ENCODE measurements around the gene GRIA2. TPM values are rescaled to one million over a fixed set of nuclear protein-coding genes. Genes with fewer than 3 reads are reported as not detected.

GRIA2 gene
- total and polyA plus RNA-seq, 2 donors (not counting 3 experiments of a cell fraction or from before 2014, with no cell fraction given) = not detected

DNA sequence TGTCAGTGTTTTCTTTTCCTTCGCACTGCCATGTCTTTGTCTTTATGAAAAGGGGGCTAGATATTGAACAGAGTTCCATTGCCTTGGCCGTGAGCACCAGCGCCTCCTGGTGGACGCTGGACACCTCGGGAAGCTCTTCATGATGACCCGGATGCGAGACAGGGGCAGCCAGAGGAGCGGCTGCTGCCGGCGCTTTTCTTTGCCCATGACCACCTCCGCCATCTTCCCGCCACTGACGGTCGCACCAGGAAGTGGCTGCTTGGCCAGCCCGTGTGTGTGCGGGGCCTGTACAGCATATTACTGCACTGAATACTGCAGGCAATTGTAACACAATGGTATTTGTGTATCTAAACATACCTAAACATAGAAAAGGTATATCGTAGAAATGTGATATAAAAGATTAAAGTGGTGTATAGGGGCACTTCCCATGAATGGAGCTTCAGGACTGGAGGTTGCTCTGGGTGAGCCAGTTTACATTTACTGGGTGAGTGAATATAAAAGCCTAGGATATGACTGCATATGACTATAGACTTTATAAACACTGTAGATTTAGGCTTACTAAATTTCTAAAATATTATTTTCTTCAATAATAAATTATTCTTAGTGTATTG, 15.8 kb upstream of the GRIA2 start:
- H3K27me3 ChIP-seq (ENCODE audit: control insufficient read depth in 2 of 2, insufficient read depth in 2 of 2, low read length in 2 of 2) = no peaks in the 10 kb centered on the region
- DNase-seq (ENCODE audit: low read depth, low spot score) (no peak), FAIRE-seq (no peak)
- H3K4me3 ChIP-seq (replicated peaks in 1 of 3; ENCODE audit: insufficient read depth in 1 of 3, low read depth in 1 of 3, low read length in 3 of 3) = no peak overlapping the region
- POLR2A ChIA-PET = interaction anchor here (0.7 kb wide), 1 partner anchor 18 kb away, joined by 3 read pairs; no protein-coding TSS in a partner anchor
- CTCF ChIA-PET = interaction anchor here (0.6 to 2.0 kb wide), 6 partner anchors 9 to 1036 kb away, joined by 3 to 36 read pairs (median 3); no protein-coding TSS in a partner anchor
- no peak overlapping the region for H3K4me2 ChIP-seq (ENCODE audit: insufficient read depth, low read length)
- intact Hi-C loops (cut with micrococcal nuclease) (loop anchor here (1.0 to 5.0 kb wide), 3 partner anchors 232 to 1037 kb away; partner anchors contain the start of gene PDGFC), dilution Hi-C loops (cut with MboI; ENCODE audit: extremely low pct_ligation_motif_present, low sequenced_read_pairs) (no loop called here)
- no TSS peak for BruUV-seq (replicated peaks)
- no peaks in the 10 kb centered on the region for H3K36me3 ChIP-seq (ENCODE audit: control insufficient read depth in 2 of 2, extremely low read depth in 1 of 2, insufficient read depth in 2 of 2, low read length in 2 of 2)
- no peaks in the 10 kb centered on the region for H4K20me1 ChIP-seq (replicated peaks; ENCODE audit: control insufficient read depth, extremely low read depth, insufficient read depth, low read length)
- H3K9me3 ChIP-seq (replicated peaks; ENCODE audit: control insufficient read depth, insufficient read depth, low read length) = no peaks in the 10 kb centered on the region
- H3K9me1 ChIP-seq (replicated peaks; ENCODE audit: control insufficient read depth, extremely low read depth, insufficient read depth, low read length) = no peaks in the 10 kb centered on the region
- H3K9ac ChIP-seq (replicated peaks; ENCODE audit: extremely low read depth, insufficient read depth, low read length) = no peak overlapping the region
- no peaks in the 10 kb centered on the region for H3K79me2 ChIP-seq (ENCODE audit: control insufficient read depth, insufficient read depth, low read length)
- no peak overlapping the region for H2AFZ ChIP-seq (ENCODE audit: low read depth, low read length)
- H3K27ac ChIP-seq (ENCODE audit: insufficient read depth, low read depth, low read length) = no peak overlapping the region
- H3K4me1 ChIP-seq (ENCODE audit: control insufficient read depth, extremely low read depth, insufficient read depth, low read length) = no peaks in the 10 kb centered on the region
- TF ChIP-seq POLR2AphosphoS5 (IDR thresholded peaks at IDR 0.05; ENCODE audit: insufficient read depth, low read depth, low read length) (no peak), MYC (IDR thresholded peaks at IDR 0.05; ENCODE audit: low read depth, low read length) (no peak), FOS (IDR thresholded peaks at IDR 0.05; ENCODE audit: borderline replicate concordance, insufficient read depth, low read length) (no peak), POLR2A (IDR thresholded peaks at IDR 0.05; ENCODE audit: low read depth, low read length) (no peak)
- TF ChIP-seq, protein P1, sequence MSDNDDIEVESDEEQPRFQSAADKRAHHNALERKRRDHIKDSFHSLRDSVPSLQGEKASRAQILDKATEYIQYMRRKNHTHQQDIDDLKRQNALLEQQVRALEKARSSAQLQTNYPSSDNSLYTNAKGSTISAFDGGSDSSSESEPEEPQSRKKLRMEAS (IDR thresholded peaks at IDR 0.05; ENCODE audit: insufficient read depth, insufficient read length) = no peak
- TF ChIP-seq, protein P2, sequence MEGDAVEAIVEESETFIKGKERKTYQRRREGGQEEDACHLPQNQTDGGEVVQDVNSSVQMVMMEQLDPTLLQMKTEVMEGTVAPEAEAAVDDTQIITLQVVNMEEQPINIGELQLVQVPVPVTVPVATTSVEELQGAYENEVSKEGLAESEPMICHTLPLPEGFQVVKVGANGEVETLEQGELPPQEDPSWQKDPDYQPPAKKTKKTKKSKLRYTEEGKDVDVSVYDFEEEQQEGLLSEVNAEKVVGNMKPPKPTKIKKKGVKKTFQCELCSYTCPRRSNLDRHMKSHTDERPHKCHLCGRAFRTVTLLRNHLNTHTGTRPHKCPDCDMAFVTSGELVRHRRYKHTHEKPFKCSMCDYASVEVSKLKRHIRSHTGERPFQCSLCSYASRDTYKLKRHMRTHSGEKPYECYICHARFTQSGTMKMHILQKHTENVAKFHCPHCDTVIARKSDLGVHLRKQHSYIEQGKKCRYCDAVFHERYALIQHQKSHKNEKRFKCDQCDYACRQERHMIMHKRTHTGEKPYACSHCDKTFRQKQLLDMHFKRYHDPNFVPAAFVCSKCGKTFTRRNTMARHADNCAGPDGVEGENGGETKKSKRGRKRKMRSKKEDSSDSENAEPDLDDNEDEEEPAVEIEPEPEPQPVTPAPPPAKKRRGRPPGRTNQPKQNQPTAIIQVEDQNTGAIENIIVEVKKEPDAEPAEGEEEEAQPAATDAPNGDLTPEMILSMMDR (IDR thresholded peaks at IDR 0.05; ENCODE audit: extremely low read depth in 1 of 2, insufficient read depth in 1 of 2, low read depth in 1 of 2, low read length in 2 of 2) = peak; percentile 42 to 49
